HG03139 (cell line): ENCODE data around the gene RAC2.

ENCODE experiments used
- ATAC-seq: cut with Tn5 transposase; IDR thresholded peaks from one replicate; pipeline ENCODE4 v1.9.1; 2021; ENCODE audit not compliant: unreplicated experiment

The RAC2 gene

DNA sequence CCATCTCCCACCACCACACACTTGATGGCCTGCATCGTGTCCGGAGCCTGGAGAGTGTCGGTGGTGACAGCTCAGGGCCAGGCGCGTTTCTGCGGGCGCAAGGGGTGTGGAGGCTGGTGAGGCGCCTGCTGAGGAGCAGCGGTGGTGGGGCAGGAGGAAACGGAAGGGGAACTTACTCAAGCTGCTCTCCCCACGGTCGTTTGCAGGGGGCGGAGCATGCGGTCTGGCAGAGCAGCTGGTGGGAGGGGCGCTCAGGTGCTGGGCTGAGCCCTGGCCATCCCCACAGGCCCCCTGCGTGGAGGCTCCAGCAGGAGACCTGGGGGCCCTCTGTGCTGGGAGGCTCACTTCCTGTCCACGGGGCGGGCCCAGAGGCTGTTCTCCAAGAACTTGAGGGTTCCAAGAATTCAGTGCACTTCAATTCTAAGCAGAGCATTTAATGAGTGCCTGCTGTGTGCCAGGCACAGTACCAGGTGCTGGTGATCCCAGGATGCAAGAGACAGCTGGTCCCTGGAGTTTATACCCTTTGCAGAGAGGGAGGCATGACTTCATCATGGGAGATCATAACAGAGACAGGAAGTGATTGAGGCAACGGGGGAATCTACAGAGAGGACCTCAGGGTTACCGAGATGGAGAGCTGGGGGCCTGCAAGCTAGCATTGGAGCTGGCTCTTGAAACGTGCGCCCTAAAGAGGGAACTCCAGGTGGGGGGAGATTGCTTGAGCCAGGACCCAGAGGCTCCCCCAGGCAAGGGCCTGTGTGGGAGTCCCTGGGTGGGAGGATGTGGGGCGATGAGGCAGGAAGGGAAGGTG is at the start of gene RAC2:
TSS of gene RAC2 (minus strand) at position 156 of the 808 bp plus-strand sequence. CDS start at position 35, 121 bp downstream.
- peak; percentile 33 for ATAC-seq

DNA sequence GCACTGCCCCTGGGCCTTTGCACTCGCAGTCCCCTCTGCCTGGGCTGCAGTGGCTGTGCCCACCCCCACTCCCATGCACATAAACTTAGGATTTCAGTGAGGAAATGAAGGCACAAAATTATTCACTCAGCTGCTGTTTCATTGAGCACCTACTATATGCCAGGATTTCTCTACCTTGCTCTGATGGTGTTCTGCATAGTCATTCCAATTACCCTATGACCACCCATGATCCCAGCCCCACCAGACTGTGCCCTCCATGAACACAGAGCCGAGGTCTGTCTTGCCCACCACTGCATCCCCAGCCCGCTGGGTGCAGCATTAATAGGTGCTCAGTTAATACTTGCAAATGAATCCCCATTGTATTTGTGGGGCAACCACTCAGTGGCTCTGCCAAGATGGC is 49.1 kb upstream of the RAC2 start:
- ATAC-seq = no peak

DNA sequence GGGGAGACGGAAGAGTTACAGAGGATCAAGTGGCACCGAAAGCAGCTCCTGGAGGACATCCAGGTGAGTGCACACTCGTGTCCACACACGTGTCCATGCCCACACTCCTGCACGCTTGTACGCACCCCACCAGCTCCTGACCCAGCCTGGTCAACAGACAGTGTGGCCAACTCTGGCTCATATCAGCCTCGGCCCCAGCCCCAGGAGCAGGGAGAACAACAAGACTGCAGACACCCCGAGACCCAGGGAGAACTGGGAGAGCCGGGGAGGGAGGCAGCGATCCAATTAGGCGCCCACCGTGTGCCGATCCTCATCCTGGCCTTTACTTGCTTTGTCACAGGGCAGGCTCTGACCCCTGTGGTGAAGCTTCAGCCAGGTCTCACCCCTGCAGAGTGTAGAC is 48.6 kb upstream of the RAC2 start:
- no peak for ATAC-seq

DNA sequence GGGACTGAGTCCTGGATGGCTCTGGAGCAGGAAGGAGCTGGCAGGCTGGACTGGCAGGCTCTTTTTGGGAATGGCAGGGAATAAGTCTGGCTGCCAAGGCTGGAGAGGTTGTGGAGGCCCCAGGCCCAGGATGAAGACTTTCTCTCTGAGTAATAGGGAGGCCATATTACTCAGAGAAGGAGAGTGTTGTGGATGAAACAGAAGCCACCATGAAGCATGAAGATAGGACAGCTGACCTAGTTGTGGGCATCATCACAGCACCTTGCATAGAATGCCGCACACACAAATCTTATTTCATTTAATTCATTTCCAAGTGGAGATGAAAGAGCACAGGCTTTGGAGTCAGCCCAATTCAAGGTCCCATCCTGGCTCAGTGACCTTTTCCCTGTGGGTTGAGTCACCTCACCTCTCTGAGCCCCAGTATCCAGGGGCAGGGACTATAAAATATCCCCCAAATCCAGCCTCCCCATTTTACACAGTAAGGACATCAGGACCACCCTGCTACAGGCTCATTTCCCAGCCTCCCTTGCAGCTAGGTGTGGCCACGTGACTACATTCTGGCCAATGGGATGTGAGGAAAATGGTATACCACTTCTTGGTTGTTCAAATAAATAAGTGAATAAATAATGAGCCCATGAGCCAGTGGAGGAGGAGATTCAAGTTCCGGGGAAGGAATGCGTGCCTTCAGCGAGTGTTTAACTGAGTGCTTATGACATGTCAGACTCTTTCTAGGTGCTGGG is 47.7 kb upstream of the RAC2 start:
- no peak for ATAC-seq

GRCh38 chr22:37290737-37291136 is 46.7 kb upstream of the RAC2 start:
- ATAC-seq = no peak

DNA sequence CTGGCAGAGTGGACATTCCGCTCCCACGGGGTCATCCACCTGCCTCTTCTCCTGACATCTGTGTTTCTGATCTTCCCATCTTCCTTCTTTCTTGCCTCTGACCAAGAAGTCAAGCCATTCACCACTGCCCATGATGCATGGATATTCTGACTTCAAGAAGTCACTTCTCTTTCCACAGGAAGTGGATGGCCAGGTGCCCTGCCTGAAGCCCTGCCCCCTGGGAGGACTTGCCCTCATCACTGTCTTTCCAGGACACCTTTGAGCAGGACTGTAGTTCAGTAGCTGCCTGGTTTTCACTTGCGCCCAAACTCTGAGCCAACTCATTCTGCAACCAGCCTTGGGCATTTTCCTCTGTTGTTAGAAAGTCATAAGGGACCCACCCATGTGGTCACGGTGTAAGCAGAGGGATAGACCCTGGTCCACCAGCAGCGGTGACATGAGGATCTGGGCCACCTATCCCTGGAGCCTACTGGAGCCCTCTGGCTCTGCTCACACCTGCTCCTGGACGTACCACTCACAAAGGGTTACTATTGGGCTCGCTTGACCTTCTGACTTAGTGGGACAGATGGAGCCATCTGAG is 45.2 kb upstream of the RAC2 start:
- no peak for ATAC-seq

- ATAC-seq = no peak
These were observed 44.5 kb upstream of the RAC2 start for GRCh38 chr22:37288521-37288920.

GRCh38 chr22:37287550-37287951 is 43.5 kb upstream of the RAC2 start:
- ATAC-seq = no peak

GRCh38 chr22:37285937-37286336 is 41.9 kb upstream of the RAC2 start:
- ATAC-seq = no peak

DNA sequence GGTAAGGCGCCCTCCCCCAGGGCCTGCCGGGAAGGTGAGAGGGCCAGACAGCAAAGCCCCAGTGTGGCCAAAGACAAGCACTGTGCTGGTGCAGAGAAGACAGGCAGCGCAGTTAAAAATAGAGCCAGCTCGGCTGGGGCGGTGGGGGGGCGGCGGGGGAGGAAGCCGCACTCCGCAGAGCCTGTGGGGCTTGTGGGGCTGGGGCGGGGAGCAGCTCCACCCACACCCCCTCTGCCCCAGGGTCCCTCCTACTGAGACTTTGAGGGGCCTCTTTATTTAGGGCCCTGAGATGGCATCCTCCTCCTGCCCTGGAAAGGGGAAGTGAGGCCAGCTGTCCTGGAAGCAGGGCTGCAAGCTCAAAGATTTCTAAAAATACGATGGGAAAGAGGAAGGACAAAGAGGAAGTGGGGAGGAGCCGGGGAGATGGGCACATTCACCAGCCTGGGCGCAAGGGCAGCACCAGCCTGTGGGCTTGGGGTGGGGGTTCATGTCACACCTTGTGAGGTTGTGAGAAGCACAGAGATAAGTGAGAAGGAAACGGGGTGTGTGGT is 40.8 kb upstream of the RAC2 start:
- no peak for ATAC-seq

- ATAC-seq = no peak
These were observed 40.2 kb upstream of the RAC2 start for GRCh38 chr22:37284126-37284804.

- ATAC-seq = no peak
These were observed 39.4 kb upstream of the RAC2 start for GRCh38 chr22:37283393-37283937.

GRCh38 chr22:37282385-37282677 is 38.3 kb upstream of the RAC2 start, which contains the start of gene CYTH4:
Gene CYTH4, plus strand, starts transcription at chr22:37282508. Its CDS starts 62 bp downstream, at chr22:37282570.
- ATAC-seq = no peak

- no peak for ATAC-seq
These were observed 37.7 kb upstream of the RAC2 start for GRCh38 chr22:37281646-37282384.

DNA sequence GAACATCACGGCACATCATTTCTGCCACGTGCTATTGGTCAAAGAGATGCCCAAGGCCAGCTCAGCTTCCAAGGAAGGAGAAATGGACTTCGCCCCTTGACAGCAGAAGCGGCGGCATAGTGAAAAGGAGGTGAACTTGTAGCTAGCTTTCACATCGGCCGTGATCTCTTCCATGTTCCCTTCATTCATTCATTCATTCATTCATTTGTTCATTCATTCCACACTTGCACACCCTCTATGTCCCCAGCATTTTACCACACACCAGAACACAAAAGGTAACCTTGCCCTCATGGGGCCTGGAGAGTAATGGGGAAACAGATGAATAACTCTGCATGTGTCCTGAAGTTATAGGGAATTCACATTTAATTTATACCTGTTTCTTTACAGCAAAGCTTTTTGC is 37.1 kb upstream of the RAC2 start:
- ATAC-seq = no peak

GRCh38 chr22:37280718-37281117 is 36.6 kb upstream of the RAC2 start:
- ATAC-seq = no peak

DNA sequence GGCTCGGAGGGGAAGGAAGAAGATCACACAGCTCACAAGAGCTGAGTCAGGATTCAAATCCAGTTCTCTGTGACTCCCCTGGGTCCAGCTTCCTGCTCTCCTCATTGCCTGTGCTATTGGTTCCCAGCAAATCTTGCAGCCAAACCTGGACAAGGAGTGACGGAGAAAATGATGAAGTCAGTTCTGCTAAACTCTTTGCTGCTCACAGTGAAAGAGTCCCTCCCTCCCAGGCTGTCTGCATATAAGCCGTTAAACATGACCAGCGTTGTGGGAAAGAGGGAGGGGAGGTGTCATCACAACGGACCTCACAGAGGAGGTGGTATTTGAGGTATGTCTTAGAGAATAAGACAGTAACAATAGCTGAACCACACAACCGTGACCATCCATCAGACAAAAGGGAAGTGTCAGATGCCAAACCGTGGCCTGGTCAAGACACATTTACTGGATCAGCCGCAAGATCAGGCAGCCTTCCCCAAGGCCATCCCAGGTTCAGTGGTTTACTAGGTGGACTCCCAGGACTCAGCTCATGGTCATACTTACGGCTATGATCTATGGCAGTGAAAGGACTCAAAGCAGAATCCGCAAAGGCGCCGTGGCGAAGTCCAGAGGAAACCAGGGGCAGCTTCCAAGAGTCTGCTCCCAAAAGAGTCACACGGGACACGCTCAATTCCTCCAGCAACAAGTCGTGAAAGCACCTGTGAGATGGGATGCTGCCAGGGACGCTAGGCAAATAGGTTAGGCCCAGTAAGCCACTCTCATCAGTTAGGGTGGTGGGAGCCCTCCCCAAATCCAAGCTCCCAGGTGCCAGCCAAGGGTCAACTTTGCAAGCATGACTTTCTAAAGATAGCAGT is 35.5 kb upstream of the RAC2 start:
- ATAC-seq = no peak

GRCh38 chr22:37278261-37278660 is 34.2 kb upstream of the RAC2 start:
- ATAC-seq = no peak

DNA sequence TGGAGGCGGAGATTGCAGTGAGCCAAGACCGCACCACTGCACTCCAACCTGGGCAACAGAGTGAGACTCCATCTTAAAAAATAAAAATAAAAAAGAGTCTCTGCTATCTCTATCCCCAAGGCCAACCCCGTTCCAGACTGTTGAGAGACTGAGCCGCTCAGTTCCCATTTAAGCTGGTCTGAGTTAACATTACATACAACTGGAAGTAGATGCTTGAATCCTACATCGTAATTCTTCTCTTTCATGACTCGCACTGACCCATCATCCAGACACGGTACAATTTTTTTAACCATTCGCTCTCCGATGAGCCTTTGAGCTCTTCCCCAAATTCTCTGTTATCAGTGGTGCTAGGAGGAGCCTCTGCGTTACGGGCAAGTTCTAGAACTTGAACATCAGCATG is 33.3 kb upstream of the RAC2 start:
- ATAC-seq = no peak
